HG03095 (cell line): ENCODE results near the gene ST3GAL6.

Source experiments
- ATAC-seq: cut with Tn5 transposase; IDR thresholded peaks from one replicate; pipeline ENCODE4 v1.9.1; 2021; ENCODE audit warnings: moderate library complexity; ENCODE audit not compliant: unreplicated experiment

ST3GAL6 gene

DNA sequence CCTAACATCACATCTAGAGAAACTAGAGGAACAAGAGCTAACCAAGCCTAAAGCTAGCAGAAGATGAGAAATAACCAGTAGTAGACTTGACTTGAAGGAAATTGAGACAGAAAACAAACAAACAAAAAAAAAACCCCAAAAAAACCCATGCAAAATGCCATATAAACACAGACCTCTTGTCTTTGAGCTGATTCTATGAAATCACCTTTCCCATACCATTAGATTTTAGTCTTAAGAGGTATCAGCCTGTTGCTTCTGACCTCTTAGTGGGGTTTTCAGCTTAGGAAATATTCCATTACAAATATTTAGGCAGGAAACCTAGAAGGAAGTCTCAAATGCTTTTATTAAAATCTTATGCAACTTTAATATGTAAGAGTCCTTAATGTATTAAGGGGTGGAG, 23.9 kb upstream of the ST3GAL6 start:
- ATAC-seq, result no peak

DNA sequence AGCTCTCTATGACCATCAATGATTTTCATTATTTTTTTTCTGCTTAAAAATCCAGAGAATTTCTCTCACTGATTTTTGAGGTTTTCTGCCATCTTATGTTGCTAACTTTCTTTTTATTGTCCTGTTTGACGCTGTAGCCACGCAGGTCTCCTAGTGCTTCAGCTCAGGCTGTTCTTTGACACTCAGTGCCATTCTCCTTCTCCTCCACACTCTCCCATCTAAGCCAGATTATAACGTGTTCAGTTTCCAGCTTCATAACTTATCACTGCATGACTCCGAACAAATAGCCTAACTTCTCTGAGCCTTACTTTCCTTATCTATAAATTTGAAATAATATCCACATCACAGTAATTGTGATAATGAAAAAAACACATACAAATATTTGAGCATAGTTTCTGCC, 22.8 kb upstream of the ST3GAL6 start:
- no peak for ATAC-seq

DNA sequence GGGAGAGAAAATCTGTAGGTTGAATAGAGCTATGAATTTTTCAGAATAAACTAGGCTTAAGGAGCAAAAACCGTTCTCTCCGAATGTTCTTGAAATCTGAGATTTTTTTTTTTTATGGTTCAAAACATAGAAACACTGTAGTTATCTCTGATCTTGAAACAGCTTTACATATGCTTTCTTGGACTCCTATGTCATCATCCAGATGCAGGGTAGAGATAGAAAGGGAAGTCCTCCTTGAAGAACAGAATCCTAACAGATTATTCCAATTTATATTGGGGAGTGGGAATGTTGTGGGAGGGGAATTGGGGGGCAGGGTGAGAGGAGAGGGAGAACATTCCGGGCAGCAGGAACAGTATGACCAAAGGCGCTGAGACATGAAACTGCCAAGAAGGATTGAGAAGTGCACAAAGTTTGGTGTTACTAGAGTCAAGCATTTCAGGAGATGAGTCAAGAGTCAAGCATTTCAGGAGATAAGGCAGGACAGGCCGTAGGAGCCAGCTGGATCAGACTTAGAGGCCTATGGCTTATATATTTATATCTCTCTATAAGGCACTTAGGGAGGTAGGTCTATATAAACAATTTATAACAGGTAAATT, 21.9 kb upstream of the ST3GAL6 start:
- ATAC-seq, result no peak

DNA sequence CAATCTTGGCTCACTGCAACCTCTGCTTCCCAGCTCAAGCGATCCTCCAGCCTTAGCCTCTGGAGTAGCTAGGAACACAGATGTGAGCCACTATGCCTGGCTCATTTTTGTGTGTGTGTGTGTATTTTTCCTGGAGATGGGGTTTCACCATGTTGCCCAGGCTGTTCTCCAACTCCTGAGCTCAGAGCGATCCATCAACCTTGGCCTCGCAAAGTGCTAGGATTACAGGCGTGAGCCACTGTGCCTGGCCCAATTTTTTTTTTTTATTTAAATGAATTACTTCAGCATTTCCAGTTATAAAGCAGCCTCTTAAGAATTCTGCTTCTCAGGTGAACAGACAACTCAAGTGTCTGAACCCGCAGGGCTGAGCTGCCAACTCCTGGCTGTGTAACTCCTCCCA, 20.1 kb upstream of the ST3GAL6 start:
- no peak for ATAC-seq

DNA sequence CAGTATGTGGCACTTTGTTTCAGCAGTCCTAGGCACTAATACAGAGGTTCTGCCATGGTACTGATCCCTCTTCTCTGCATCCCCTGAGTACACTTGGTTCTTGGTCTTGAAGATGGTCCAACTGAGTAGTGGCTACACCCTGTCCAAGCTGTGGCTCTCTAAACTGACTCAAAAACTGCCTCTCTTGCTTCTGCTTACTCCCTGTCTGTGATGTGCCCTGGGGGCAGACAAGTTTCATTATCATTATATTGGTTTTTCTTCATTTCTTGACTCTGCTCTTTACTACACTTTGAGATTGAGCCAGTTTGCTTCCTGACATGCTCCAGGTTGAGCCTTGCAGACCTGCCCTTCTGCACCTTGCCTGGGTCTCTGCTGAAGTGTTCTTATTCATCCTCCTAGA, 18.9 kb upstream of the ST3GAL6 start:
- no peak for ATAC-seq

DNA sequence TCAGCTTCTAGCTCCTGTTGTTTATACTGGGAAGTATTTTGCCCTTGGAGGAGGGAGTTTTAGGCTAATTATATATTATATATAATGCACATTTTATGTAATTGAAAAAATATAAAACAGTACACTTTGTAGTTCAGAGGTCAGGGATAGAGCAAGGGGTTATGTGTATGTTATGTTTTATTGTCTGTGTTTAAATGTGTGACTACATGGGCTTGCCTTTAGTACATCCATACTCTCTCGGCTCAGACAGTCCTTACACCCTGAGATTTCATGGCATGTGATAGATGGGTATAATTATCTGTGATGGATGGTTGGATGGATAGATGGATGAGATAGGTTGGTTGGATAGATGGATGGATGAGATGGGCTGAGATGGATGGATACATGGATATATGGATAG, 17.4 kb upstream of the ST3GAL6 start:
- ATAC-seq, result no peak

DNA sequence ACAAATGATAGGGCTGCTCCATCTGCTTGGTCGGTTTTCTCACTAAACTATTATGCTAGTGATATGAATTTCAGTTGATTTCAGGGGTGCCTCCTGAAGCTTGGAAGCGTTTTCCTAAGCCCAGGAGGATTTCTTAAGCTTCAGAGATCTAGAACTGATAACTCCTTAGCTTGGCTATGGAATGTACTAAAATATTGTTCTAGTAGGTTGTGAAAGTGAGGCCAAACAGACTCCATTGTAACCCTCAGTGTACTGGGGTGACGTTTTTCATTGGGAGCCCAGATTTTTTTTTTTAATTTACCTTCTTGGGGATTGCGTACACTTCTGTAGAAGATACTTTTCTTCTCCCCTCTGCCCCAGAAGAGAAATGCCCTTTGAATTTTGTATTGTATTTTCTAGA, 17.0 kb upstream of the ST3GAL6 start:
- no peak for ATAC-seq

DNA sequence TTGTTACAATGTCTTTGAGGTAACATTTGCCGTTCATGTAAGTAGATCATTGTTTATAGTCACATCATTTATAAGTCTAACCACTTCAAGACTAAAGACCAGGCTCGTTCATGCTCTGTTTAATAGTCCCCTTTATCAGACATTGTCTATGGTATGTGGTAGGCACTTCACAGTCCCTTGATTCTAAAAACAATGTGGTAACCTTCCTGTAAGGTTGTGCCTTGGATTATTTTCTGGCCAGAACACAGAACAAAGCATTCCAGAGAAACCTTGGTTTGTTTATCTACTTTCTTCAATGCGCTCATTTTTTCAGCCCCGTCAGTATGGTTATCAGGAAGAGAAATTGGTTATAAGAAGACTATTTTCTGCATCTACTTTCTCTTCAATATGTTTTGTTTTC, 16.3 kb upstream of the ST3GAL6 start:
- ATAC-seq, result no peak

DNA sequence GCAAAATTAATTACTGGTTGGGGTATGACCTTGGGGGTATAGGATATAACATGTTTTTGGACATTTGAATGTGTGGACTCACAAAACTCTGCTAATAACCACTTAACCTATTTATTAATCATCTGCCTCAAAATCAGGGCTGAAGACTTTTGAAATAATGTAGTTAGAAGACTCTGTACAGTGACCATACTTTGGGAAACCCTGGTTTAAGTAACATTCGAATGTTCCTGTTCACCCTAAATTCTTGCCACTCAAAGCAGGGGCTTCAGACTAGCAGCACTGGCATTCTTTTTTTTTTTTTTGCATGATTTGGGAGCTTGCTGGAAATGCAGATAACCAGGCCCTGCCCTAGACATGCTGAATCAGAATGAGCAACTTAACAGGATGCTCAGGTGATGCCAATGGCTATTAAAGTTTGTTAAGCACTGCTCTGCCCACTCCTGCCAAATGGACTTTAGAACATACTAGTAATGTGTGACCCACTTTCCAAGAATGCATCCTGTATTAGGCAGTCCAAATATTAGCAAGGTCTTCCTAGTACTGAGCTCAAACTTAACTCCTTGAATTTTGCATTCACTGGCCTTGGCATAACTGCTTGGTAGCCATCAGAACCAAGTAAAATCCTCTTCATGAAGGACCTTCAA, 12.7 kb upstream of the ST3GAL6 start:
- ATAC-seq, result no peak

DNA sequence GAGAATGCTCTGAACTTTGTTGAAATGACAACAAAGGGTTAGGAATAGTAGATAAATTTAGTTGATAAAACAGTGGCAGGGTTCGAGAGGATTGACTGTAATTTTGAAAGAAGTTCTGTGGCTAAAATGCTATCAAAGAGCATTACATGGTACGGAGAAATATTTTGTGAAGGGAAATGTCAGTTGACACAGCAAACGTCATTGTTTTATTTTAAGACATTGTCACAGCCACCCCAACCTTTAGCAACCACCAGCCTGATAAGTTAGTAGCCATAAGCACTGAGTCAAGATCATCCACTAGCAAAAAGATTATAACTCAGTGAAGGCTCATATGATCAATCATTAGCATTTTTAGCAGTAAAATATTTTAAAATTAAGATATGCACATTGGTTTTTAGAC, 8.7 kb upstream of the ST3GAL6 start:
- no peak for ATAC-seq

DNA sequence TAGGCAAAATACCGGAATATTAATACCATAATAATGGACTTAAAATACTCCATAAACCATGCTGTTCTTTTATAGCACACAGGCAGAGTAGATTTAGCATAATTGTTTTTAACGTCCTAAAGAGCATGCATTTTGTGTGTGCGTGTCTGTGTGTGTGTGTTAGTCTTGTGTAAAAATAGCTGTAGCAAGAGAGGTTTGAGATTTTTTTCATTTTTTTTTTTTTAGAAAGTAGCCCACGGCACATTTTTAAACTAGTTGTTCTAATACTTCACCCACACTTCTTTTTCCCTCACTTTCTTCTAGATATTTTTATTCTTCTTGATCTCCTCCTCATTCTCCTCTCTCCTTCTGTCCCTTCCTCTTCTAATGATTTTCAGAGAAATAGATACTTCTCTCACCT, 7.5 kb upstream of the ST3GAL6 start:
- ATAC-seq, result no peak

DNA sequence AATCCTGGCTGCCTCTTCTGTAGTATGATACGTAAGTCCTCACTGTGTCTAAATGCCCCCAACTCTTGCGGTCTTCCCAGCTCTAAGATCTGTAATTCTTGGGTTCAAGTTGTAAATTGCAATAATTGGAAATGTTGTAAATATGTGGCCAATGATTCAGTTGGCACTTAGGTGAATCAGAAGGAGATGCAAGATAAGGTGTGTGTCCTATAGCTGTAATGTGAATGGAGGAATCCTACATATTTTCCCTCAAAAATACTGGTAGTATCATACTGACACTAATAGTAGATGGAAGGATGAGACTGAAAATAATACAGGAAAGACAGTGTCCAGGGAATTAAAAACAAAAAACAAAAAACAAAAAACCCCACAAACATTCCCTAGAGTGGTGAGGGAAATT, 3.5 kb upstream of the ST3GAL6 start:
- no peak for ATAC-seq

DNA sequence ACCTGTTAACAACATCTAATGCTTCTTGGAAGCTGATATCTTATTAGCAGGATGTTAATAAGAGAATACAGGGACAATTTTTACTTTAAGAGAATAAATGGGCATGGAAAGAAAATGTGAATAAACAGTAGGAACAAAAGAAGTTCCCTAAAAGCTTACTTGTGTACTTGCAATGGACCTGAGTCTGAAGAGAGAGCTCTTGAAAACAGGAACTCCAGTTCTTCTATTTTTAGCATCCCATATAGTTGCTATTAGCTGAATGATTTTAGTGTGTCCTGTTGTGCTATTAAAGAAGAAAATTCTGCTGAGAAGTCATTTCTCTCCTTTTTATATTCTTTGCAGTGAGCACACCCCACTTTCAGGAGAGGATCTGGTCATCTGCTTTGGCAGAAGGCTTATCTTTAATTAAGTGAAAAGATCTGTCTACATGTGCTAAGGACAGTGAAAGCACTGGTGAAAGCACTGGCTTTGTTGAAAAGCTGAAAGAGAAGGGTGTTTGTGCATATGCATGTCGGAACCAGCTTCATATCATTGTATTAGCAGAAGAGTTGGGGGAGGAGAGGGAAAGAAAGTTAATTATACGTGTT, 1.4 kb upstream of the ST3GAL6 start:
- ATAC-seq, result no peak

DNA sequence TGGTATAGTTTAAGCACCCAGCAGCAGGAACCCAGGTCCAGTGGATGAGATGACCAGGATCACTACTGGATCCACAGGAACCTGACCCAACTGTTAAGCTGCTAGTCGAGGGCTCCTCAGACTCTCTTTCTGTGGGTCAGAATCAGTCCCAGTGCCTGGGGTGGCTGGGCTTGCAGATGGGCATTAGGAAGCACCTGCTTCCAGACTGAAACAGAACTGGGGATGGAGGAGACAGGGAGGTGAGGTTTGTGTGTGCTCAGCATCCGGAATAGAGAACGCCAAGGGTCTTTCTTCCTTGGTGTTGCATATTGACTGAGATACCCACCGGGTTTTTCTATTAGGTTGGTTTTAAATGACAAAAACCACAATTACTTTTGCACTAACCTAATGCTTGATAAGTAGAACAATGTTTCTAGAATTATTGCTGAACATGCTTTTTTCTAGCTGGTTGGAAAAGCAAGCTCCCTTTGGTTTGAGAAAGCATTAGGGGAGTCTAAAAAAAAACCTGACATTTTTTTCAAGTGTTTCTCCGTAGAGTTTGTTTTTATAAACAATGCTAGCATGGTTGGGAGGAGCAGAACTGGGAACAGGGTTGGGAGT, 779 bp downstream of the ST3GAL6 start:
- ATAC-seq, result no peak

DNA sequence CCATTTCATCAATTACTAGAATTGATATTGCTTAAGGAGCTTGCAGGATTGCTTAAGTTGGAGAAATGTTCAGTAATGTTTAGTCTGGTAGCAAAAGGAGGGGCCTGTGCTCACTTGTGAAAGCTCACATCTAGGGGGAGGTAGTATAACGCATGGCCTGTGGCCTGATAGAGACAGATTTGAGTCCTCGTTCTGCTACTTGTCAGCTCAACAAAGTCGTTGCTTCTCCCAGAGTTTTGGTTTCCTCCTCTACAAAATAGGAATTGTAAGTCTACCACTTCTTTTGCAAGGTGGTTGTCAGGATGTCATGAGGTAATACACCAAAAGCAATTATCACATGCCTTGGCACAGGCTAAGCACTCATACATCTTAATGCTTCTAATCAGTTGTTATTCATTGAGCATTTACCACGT, 1.3 kb downstream of the ST3GAL6 start:
- ATAC-seq, result no peak

DNA sequence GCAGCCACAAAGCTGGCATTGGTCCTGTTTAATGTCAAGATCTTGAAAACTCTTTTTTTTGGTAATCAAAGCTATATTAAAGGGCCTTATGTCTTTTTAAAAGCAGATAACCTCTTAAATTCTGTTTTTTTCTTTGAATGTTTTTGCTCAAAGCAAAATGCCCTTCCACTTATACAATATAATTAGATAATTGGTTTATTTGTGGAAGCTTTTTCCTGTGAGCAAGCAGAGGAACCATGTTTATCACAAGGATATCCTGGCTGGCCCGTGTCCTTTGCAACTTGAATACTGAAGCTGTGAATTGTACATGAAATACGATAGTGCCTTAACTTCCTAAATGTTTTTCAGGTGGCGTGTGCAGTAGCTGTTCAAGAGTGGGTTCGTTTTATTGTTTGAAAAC, 2.6 kb downstream of the ST3GAL6 start:
- ATAC-seq, result no peak

DNA sequence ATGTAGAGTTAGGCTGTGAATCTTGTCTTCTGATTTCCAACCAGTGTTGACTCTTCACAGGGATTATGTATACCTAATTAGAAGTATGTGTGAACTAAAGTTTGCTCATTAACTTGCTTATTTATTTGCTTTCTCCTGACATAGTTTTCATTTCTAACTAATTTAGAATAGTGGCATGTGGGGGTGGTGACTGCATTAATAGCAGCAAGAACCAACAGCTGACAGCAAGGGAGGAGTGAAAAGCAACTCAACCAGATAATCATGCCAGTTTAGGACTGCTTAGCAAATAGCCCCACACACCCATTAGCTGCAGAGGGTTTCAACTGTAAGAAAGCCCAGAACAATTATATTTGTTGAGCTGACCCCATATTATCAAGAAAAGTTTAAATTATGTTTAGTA, 3.8 kb downstream of the ST3GAL6 start:
- ATAC-seq, result no peak

DNA sequence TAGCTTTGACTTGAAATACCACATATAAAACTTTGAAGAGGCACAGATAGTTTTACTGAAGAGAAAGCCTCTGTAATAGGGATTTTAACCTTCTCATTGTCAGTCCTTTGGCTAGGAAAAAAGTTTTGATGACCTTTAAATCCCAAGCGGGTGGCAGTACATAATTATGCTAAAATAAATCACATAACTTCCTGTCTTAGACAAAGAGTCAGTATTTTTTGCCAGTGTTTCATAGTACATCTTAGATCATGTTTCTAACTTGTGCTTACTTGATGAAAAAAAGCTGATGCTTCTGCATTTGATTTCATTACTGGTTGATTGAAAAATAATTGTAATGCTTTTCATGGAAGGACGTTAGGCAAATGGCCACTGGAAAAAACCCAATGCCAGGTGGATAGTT, 5.8 kb downstream of the ST3GAL6 start:
- no peak for ATAC-seq

DNA sequence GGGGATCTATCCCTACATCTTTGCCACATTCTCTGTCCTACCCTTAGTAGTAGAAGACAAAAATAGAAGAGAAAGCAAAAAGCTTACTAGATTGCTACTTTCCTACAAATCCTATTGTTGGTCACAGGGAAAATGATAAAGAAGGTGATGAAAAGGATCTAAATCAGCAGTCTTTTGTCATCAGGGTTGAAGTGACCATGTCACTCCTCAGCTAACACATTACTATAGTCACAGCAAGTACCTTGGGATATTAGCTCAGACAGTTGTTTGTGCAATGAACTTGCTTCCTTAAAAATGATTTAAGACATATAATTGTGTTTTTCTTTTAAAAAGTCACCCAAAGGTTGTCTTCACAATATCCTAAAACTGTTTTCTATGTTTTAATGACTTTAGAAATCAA, 6.3 kb downstream of the ST3GAL6 start:
- ATAC-seq, result no peak

DNA sequence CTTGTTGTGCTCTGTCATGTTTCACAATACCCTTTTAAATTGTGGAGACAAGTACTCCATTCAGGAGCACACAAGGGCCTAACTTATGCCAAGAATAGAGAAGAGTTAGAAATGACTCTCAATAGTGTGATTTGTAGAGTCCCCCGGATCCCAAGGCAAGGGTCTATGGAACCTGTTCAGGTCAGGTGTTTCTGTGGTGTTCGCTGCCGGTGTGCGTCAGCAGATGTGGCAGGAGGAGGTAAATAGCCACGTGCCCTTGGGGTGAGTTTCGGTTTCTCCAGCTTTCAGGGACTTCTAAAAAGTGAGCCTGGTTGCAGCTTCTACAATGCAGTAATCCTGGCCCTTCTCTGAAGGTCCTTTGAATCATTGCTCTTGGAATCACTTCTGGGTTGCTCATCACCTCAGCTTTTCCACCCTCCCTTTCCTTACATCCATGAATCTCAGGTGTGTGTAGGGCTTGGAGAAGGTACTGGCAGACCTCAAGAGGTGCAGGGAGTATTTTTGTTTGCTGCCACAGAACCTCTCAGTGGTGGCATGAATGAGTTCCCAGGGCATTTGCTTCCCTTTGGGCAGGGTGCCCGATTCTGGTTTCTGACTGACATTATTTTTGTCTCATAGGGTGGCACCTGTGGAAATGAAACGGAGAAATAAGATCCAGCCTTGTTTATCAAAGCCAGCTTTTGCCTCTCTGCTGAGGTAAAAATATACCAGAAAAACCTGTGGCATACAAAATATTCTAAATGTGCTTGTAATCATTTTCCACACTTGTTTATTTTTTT, 7.3 kb downstream of the ST3GAL6 start:
- peak; percentile 78 for ATAC-seq

DNA sequence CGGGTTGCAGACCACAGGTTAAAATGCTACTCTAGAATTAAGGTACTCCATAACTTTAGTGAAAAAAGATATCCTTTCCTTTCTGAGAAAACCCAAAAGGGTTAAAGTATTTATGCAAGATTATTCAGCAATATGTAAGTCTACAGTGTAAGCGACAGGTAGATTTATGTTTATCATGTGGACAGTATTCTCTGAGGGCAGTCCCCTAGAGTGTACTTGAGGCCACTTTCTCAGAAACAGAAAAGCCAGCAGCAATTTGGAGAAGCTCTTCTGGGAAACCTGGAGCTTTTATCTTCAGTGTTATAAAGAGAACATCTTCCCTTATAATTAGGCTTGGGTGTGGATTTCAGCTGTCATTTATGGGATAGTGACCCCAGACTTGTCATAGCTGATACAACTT, 8.9 kb downstream of the ST3GAL6 start:
- no peak for ATAC-seq
